Measurements from ENCODE around the gene KPTN.

The KPTN gene

DNA sequence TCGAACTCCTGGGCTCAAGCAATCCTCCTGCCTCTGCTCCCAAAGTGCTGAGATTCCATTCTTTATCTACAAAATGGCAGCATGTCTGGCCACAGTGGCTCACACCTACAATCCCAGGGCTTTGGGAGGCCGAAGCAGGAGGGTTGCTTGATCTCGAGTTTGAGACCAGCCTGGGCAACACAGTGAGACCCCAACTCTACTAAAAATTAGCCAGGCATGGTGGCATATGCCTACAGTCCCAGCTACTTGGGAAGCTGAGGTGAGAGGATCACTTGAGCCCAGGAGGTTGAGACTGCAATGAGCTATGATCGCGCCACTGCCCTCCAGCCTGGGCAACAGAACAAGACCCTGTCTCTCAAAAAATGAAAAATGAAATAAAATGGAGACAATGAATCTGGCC, 24.7 kb upstream of the KPTN start:
- FAIRE-seq: no peak

GRCh38 chr19:47507924-47508553, 24.0 kb upstream of the KPTN start:
- no peak for FAIRE-seq

DNA sequence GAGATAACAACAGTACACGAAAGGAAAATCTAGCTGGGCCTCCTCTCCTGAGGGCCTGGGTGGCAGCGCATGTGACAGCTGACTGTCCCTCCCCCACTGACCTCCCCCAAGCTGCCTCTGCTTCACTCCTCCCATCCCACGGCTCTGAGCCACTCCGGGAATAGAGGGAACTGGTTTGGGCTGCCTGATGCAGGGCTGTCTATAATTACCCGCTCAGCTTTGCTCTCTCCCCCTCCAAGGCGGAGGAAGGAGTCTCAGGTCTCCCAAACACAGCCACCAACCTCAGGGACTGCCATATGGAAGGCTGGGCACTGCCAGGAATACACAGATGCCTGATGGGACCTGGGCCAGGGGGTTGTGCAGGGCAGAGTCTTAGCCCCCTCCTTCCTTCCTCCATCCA, 23.0 kb upstream of the KPTN start:
- FAIRE-seq: no peak

- FAIRE-seq: no peak
These were observed 22.4 kb upstream of the KPTN start for GRCh38 chr19:47506459-47506858.

- FAIRE-seq: no peak
These were observed 21.5 kb upstream of the KPTN start for GRCh38 chr19:47505506-47505905.

DNA sequence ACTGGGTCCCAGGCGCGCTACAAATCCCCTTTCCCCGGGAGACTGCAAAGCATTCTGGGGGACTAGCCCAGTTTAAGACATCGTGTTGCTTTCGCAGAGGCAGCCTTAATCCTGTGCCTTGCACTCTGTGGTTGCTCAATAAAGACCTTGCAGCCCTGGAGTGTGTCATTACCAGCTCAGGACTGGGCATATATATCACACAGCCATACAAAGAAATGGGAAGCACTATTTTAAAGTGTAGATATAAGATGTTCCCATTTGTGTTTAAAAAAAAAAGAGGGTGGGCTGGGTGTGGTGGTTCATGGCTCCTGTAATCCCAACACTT, 19.8 kb upstream of the KPTN start:
- no peak for FAIRE-seq

GRCh38 chr19:47503130-47503825, 19.3 kb upstream of the KPTN start:
- no peak for FAIRE-seq

DNA sequence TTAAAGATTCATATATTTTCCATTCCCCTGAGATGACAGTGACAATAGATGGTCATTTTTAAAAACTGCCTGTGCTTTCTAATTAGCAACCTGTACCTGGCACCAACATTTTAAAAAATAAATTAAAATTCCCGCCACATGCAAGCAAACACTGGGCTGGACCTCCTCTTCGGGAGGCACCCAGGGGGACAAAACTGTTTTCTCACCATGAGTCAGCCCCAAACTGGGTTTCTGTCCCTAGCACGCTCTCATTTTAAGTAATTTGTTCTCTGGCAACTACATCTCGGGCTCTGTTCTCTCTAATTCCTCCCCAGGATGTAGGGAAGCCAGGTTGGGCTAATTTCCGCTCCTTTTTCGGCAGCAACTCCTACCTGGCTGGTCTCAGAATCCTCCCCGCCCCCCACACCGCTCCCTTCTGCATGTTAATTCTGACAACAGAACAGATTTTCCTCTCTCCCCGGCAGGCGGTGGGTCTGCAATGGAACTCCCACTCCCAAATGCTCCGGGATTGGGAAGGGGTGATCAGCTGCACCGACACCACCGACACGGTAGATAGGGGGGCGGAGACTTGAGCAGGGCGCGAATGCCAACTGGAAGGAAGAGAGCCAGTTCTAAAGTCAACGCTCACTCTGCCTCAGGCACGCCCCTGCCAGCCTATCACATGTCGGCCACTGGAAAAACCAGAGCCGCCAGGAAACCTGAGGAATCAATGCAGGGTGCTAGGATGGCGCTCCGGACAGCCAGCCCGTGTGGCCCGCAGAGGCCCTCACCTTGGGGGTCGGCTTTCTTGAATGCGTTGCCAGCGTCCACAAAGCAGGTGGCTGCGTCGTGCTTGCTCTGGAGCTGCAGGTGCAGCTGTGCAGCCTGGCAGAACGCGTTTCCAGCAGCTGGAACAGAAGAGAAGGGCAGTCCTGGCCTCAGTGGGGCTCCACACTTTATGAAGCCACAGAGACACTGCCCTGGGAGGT, 16.1 kb upstream of the KPTN start:
- no peak for FAIRE-seq

DNA sequence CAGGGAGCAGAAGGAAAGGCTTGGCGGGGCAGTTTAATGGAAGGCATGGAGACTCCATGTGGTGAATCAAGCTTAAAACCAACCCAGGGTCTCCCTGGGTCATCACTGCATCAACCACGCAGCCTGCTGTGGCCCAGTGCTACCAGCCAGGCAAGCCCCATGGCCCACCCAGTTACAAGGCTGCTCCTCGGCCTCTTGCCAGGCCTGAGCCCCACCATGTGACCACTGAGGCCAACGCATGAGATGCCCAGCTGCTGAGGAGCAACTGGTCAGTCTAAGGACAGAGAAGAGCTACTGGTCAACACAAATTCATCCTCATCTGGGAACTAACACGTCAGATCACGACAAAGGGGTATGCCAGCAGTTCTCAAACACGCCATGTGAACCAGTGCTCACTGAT, 15.4 kb upstream of the KPTN start:
- FAIRE-seq: no peak

- FAIRE-seq: no peak
These were observed 14.5 kb upstream of the KPTN start for GRCh38 chr19:47498561-47498960.

DNA sequence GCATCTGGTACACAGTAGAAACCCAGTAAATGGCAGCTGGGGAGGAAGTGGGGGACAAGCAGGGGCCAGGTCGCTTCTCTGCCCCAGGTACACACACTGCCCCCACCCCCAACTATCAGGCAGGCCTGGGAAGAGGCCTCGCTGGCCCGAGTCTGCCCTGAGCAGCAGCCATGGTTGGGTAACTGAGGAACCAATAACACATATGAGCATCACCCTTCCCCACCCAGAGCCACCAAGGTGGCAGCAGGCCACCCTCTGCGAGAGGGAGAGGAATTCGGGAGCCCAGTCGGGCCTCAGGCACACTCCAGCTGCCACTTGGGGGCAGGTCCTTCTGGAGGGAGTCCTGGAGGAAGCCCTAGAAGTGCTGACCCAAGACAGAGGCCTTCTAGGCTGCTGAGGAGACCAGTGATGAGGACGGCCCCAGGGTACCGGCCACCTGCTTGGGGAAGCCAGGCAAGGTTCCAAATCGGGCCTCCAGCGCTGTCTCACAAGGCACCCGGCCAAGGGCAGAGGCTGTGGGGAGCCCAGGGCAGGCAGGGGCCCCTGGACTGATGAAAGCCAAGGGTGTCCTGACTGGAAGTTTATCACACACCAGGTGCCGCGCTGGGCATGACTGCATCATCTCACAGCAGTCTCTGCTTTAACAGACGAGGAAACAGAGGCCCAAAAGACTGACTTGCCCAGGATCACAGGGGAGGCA, 14.0 kb upstream of the KPTN start:
- no peak for FAIRE-seq

DNA sequence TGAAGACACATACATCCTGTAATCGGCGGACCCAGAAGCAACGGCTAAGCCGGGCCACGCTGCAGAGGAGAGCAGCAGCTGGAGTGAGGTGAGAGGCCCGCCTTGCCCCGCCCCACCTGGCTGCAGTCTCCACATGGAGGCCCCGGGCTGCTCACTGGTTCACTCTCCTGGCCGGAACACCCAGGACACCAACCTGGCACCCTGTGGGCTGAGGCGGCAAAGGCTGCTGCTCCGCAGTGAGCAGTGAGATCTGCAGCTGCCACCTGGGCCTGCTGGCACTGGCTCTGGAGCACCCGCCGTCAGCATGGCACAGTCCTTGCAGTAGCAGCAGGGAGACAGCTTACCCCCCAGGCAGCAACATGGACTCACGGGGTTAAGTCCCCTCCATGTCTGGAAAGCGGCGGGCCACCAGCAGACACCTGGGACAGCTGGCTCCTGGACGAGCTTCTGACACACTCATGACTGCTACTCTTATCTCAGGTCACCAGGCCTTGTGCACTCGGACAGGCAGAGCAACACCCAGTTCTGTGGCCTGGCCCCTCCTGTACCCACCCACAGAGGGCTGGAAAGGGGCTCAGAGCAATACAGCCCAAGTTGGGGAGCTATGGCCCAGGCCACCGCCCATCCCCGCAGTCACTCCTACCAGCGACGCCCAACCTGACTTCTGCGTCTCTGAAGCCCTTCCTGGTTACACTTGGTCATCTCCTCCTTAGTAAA, 13.2 kb upstream of the KPTN start:
- FAIRE-seq: no peak

DNA sequence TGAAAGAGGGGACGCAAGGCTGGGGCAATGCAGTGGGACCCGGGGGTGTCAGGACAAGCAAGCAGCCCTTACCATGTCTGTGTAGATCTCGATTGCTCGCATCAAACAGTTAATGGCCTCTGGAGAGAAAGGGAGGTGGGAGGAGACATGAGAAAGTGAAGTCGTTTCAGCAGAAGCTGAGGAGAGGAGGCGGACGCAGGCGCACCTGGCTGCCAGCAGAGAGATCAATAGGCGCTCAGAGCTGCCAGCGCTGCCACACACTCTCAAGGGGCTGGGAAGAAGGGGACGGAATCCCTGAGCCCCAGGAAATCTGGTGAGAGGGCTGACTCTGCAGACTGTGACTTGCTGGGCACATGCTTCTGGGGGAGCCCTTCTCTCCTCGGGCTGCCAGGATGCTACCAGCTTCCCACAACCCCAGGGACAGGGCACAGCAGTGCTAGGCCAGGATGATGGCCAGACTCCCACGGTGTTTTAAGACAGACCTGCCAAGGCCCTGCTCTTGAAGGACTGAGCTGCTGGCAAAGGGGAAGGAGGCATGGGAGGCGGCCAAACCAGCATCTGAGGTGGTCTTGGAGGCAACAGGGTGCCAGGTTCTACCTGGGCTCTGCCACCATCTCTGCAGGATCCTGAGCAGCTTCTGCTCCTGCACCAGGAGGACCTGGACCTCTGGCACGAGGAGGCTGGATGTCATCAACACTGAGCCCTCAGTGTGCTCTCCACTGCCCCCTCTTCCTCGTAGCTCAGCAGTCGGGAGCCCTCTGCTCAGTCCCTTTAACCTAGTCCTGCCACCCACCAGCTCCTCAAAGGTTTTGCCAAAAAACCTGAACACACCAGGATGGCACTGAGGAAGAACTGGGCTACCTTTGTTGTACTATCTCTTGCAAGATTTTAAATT, 11.7 kb upstream of the KPTN start:
- no peak for FAIRE-seq

- no peak for FAIRE-seq
These were observed 10.7 kb upstream of the KPTN start for GRCh38 chr19:47494729-47495128.

GRCh38 chr19:47494211-47494547, 10.2 kb upstream of the KPTN start:
- FAIRE-seq: no peak

DNA sequence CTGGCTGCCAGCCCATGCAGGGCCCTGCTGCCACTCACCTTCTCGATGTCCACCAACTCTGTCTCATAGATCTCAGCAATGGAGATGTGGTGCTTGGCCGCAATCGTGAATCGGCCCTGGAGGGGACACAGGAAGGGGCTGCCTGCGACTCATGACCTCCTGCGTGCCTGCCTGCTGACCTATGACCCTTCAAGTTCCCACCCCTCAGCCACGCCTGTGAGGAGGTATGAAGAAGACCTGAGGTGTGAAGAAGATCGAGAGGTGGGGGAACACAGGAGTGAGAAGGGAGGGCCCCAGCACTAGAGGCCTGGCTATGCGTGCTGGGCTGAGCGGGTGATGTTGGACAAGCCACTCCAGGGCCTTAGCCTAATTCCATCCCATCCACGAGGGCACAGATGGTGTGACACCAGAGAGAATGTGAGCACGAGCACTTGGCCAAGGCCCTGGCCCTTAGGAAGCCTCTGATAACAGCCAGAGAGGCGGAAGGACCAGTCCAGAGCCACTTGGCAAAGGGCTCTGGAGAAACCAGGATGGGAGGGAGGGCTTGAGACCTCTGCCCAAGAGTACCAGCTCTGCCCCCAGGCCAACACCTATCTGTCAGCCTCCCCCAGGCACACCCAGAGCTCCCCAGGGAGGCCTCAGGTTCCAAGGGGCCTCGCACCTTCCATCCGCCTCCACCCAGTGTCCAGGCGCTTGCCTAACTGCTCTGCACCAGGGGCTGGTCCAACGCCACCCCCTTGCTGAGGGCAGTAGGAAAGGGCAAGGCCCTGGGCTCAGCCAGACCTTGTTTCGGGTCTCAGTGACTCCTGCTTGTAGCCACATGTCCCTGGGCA, 9.6 kb upstream of the KPTN start:
- FAIRE-seq: no peak

GRCh38 chr19:47492571-47493377, 8.8 kb upstream of the KPTN start:
- no peak for FAIRE-seq

- no peak for FAIRE-seq
These were observed 8.1 kb upstream of the KPTN start for GRCh38 chr19:47492137-47492533.

DNA sequence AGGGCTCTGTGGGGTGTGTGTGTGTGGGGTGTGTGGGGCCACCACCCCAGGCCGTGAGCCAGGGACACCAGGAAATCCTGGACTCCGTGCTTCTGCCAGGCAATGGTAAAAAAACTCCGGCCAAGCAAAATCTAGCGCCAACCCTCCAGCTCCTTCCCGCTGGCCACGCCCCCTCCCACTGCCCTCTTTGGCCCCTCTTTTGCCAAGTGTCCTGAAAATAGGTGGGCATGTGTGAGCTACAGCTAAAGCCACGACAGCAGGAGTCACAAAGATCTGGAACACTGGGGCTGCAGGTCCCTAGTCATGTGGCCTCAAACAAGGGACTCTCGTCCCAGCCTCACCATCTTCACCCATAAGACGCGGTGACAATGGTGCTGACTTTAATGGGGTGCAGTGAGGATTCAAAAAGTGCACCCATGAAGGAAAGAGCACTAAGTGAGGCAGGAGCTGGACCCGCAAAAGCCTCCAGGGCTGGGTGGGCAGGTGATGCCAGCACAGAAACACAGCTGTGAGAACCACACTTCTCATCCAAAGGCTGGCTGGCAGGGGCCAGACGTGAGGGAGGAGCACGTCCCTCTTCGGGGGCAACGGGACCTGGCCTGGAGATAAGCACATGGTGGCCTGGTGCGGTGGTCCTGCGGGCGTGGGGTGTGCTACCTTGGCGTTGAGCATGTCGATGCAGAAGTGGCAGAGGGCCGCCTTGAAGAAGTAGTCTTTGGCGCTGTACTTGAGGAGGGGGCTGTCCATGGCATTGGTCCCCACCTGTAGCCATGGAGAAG, 7.5 kb upstream of the KPTN start:
- no peak for FAIRE-seq

Data from G401.6 (cell line).